ENCODE data around the gene TNNT1. TPM values are rescaled to one million over a fixed set of nuclear protein-coding genes. Genes with fewer than 3 reads are reported as not detected.

The TNNT1 gene
- total RNA-seq, 1 experiment from 2014 or later = 188 TPM

DNA sequence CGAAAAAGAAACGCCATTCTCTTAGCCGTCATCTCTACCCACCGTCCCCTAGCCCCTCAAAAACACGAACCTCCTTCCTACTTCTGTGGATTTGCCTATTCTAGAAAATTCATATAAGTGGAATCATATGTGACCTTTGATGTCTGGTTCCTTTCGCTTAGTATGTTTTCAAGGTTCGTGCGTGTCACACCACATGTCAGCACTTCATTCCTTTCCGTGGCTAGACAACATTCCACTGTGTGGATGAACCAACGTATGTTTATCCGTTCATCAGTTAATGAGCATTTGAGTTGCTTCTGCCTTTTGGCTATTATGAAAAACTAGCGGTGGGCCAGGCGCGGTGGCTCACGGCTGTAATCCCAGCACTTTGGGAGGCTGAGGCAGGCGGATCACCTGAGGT is 17.6 kb downstream of the TNNT1 start:
- Histone ChIP-seq H3K36me3 (ENCODE audit: control insufficient read depth in 1 of 2, insufficient read depth in 2 of 2, low read length in 2 of 2) (peaks cover 0 to 10% of the 10 kb centered on the region in 2 experiments; a peak in 2 of 4 replicates), H3K9ac (ENCODE audit: low read length) (no peak overlapping the region), H3K4me3 (replicated peaks in 1 of 2; ENCODE audit: low read depth in 1 of 2, low read length in 2 of 2) (no peak overlapping the region), H3K4me2 (ENCODE audit: low read length) (no peak overlapping the region), H3K4me1 (ENCODE audit: control insufficient read depth in 1 of 2, insufficient read depth in 2 of 2, low read length in 2 of 2) (0 out of 4 replicates have a peak, but pooled peaks cover 0 to 3% of the 10 kb centered on the region in 2 experiments), H3K79me2 (ENCODE audit: insufficient read depth, low read length) (no peaks in the 10 kb centered on the region), H3K27me3 (ENCODE audit: insufficient read depth, low read length) (no peaks in the 10 kb centered on the region), H3K9me2 (ENCODE audit: insufficient read depth) (no peaks in the 10 kb centered on the region), H3K27ac (ENCODE audit: low read depth, low read length) (no peak overlapping the region), H4K20me1 (ENCODE audit: insufficient read depth) (no peaks in the 10 kb centered on the region), H2AFZ (ENCODE audit: low read depth, low read length, poor library complexity, severe bottlenecking) (no peak overlapping the region), H3K9me3 (ENCODE audit: control insufficient read depth in 1 of 2, insufficient read depth in 1 of 2, low read depth in 1 of 2, low read length in 2 of 2) (no peaks in the 10 kb centered on the region)
- TF ChIP-seq SP1 (IDR thresholded peaks at IDR 0.05; ENCODE audit: low read depth) = no peak
- no peak for TF ChIP-seq POLR2AphosphoS5 (IDR thresholded peaks at IDR 0.05; ENCODE audit: low read depth, low read length)
- TF ChIP-seq SRF (IDR thresholded peaks at IDR 0.05; ENCODE audit: low read depth) = no peak
- TF ChIP-seq, protein P1, sequence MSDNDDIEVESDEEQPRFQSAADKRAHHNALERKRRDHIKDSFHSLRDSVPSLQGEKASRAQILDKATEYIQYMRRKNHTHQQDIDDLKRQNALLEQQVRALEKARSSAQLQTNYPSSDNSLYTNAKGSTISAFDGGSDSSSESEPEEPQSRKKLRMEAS (IDR thresholded peaks at IDR 0.05) = no peak
- no peak for TF ChIP-seq POLR2A (IDR thresholded peaks at IDR 0.05; ENCODE audit: borderline replicate concordance, extremely low read depth, insufficient read depth, insufficient read length)
- no peak for TF ChIP-seq CEBPB (IDR thresholded peaks at IDR 0.05; ENCODE audit: low read depth)
- TF ChIP-seq ZFX (IDR thresholded peaks at IDR 0.05) = no peak
- TF ChIP-seq, protein P2, sequence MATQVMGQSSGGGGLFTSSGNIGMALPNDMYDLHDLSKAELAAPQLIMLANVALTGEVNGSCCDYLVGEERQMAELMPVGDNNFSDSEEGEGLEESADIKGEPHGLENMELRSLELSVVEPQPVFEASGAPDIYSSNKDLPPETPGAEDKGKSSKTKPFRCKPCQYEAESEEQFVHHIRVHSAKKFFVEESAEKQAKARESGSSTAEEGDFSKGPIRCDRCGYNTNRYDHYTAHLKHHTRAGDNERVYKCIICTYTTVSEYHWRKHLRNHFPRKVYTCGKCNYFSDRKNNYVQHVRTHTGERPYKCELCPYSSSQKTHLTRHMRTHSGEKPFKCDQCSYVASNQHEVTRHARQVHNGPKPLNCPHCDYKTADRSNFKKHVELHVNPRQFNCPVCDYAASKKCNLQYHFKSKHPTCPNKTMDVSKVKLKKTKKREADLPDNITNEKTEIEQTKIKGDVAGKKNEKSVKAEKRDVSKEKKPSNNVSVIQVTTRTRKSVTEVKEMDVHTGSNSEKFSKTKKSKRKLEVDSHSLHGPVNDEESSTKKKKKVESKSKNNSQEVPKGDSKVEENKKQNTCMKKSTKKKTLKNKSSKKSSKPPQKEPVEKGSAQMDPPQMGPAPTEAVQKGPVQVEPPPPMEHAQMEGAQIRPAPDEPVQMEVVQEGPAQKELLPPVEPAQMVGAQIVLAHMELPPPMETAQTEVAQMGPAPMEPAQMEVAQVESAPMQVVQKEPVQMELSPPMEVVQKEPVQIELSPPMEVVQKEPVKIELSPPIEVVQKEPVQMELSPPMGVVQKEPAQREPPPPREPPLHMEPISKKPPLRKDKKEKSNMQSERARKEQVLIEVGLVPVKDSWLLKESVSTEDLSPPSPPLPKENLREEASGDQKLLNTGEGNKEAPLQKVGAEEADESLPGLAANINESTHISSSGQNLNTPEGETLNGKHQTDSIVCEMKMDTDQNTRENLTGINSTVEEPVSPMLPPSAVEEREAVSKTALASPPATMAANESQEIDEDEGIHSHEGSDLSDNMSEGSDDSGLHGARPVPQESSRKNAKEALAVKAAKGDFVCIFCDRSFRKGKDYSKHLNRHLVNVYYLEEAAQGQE (IDR thresholded peaks at IDR 0.05; ENCODE audit: low read depth) = no peak
- no peak for TF ChIP-seq TCF7L2 (IDR thresholded peaks at IDR 0.05; ENCODE audit: borderline replicate concordance, extremely low read depth, insufficient read depth, insufficient read length)
- TF ChIP-seq, protein P3, sequence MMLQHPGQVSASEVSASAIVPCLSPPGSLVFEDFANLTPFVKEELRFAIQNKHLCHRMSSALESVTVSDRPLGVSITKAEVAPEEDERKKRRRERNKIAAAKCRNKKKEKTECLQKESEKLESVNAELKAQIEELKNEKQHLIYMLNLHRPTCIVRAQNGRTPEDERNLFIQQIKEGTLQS (IDR thresholded peaks at IDR 0.05) = no peak
- TF ChIP-seq ELF1 (IDR thresholded peaks at IDR 0.05; ENCODE audit: borderline replicate concordance, low read depth) = no peak
- no peak for TF ChIP-seq ZNF274 (IDR thresholded peaks at IDR 0.05; ENCODE audit: low read depth, low read length)
- no peak for TF ChIP-seq EGR1 (IDR thresholded peaks at IDR 0.05; ENCODE audit: low read depth)
- no peak for TF ChIP-seq FOSL1 (IDR thresholded peaks at IDR 0.05; ENCODE audit: low read depth)
- no peak for TF ChIP-seq EZH2 (IDR thresholded peaks at IDR 0.05)
- TF ChIP-seq CBX3 (IDR thresholded peaks at IDR 0.05; ENCODE audit: low read depth) = no peak
- no peak for TF ChIP-seq YY1 (IDR thresholded peaks at IDR 0.05; ENCODE audit: extremely low read depth, insufficient replicate concordance, low read depth, low read length)
- no peak for TF ChIP-seq JUND (IDR thresholded peaks at IDR 0.05)
- TF ChIP-seq, protein P4, sequence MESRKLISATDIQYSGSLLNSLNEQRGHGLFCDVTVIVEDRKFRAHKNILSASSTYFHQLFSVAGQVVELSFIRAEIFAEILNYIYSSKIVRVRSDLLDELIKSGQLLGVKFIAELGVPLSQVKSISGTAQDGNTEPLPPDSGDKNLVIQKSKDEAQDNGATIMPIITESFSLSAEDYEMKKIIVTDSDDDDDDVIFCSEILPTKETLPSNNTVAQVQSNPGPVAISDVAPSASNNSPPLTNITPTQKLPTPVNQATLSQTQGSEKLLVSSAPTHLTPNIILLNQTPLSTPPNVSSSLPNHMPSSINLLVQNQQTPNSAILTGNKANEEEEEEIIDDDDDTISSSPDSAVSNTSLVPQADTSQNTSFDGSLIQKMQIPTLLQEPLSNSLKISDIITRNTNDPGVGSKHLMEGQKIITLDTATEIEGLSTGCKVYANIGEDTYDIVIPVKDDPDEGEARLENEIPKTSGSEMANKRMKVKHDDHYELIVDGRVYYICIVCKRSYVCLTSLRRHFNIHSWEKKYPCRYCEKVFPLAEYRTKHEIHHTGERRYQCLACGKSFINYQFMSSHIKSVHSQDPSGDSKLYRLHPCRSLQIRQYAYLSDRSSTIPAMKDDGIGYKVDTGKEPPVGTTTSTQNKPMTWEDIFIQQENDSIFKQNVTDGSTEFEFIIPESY (IDR thresholded peaks at IDR 0.05; ENCODE audit: extremely low read depth, insufficient replicate concordance, low read length) = no peak
- no peak for TF ChIP-seq EZH2phosphoT487 (IDR thresholded peaks at IDR 0.05; ENCODE audit: borderline replicate concordance)
- DNase-seq (ENCODE audit: low read depth, low spot score) (no peak), ATAC-seq (no peak)
- intact Hi-C loops (cut with micrococcal nuclease) = no loop called here
- RAD21 ChIA-PET (ENCODE audit: low non-redundant PET in 1 of 2, low total read pairs in 2 of 2, uncharacterized antibody in 2 of 2, unreplicated experiment in 2 of 2) = no interaction called here
- POLR2A ChIA-PET = no interaction called here
- no TSS peak for BruUV-seq (replicated peaks)
- CTCF ChIA-PET = no interaction called here
